ENCODE measurements around the gene SSBP3. TPM values are rescaled to one million over a fixed set of nuclear protein-coding genes. Genes with fewer than 3 reads are reported as not detected.
A peak's percentile ranks its signal among the peaks of the same experiment; 100 is the strongest.

SSBP3 gene
- total and polyA plus RNA-seq, 9 of the 15 experiments (the other 6 are each of a cell fraction or from before 2014, with no cell fraction given): 8.7 to 108 (median 33.8) TPM

DNA sequence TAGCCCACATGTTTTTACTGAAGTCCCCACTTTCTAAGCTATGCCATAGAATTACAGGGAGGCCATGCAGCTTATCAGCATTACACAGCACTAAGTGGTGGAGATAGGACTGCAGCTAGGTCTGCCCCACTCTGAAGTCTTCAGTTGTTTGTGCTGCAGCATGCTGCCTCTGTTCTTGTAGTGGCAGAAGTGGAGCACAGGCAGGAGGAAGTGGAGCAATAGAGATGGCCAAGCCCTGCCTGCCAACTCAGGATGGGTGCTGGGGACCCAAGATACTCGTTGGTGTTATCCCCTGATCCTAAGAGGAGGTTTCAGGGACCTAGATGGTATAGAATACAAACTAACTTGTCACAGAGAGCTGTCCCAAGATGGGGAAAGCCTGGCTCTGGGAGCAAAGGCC is 193.3 kb downstream of the SSBP3 start (continued):
- no peak for TF ChIP-seq E2F4 (CRISPR knock-in tag; IDR thresholded peaks at IDR 0.05; ENCODE audit: low read depth)
- peak; percentile 68 for TF ChIP-seq MAFG (tag; conservative IDR thresholded peaks at IDR 0.05)
- peak; percentile 43; the same call in 1 of the 2 replicates for TF ChIP-seq NFIC (IDR thresholded peaks at IDR 0.05)
- no peak for TF ChIP-seq C11orf30 (IDR thresholded peaks at IDR 0.05; ENCODE audit: low read depth)
- TF ChIP-seq, protein P1, sequence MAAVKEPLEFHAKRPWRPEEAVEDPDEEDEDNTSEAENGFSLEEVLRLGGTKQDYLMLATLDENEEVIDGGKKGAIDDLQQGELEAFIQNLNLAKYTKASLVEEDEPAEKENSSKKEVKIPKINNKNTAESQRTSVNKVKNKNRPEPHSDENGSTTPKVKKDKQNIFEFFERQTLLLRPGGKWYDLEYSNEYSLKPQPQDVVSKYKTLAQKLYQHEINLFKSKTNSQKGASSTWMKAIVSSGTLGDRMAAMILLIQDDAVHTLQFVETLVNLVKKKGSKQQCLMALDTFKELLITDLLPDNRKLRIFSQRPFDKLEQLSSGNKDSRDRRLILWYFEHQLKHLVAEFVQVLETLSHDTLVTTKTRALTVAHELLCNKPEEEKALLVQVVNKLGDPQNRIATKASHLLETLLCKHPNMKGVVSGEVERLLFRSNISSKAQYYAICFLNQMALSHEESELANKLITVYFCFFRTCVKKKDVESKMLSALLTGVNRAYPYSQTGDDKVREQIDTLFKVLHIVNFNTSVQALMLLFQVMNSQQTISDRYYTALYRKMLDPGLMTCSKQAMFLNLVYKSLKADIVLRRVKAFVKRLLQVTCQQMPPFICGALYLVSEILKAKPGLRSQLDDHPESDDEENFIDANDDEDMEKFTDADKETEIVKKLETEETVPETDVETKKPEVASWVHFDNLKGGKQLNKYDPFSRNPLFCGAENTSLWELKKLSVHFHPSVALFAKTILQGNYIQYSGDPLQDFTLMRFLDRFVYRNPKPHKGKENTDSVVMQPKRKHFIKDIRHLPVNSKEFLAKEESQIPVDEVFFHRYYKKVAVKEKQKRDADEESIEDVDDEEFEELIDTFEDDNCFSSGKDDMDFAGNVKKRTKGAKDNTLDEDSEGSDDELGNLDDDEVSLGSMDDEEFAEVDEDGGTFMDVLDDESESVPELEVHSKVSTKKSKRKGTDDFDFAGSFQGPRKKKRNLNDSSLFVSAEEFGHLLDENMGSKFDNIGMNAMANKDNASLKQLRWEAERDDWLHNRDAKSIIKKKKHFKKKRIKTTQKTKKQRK (IDR thresholded peaks at IDR 0.05; ENCODE audit: borderline replicate concordance, low read depth, low read length): no peak
- no peak for TF ChIP-seq USF2 (CRISPR knock-in tag; IDR thresholded peaks at IDR 0.05)
- no peak for TF ChIP-seq NEUROD1 (IDR thresholded peaks at IDR 0.05; ENCODE audit: borderline replicate concordance, low read depth, low read length, partially characterized antibody)
- TF ChIP-seq NELFE (IDR thresholded peaks at IDR 0.05; ENCODE audit: insufficient read depth, insufficient read length): no peak
- TF ChIP-seq LEF1 (IDR thresholded peaks at IDR 0.05): peak; percentile 42; the same call in 1 of the 2 replicates
- TF ChIP-seq, protein P2, sequence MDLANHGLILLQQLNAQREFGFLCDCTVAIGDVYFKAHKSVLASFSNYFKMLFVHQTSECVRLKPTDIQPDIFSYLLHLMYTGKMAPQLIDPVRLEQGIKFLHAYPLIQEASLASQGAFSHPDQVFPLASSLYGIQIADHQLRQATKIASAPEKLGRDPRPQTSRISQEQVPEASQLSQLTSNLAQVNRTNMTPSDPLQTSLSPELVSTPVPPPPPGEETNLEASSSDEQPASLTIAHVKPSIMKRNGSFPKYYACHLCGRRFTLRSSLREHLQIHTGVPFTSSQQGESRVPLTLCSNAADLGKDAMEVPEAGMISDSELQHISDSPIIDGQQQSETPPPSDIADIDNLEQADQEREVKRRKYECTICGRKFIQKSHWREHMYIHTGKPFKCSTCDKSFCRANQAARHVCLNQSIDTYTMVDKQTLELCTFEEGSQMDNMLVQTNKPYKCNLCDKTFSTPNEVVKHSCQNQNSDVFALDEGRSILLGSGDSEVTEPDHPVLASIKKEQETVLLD (IDR thresholded peaks at IDR 0.05): 0 out of 2 replicates have a peak, but pooled peaks have one; percentile 19
- TF ChIP-seq ZSCAN32 (CRISPR knock-in tag; IDR thresholded peaks at IDR 0.05): no peak
- no peak for TF ChIP-seq MLX (CRISPR knock-in tag; conservative IDR thresholded peaks at IDR 0.05)
- TF ChIP-seq NFE2L1 (tag; IDR thresholded peaks at IDR 0.05; ENCODE audit: borderline replicate concordance, low read depth): no peak
- TF ChIP-seq HDAC1 (IDR thresholded peaks at IDR 0.05): peak in 1 of 2 experiments; percentile 76; a peak in 2 of 4 replicates
- peak; percentile 83 for TF ChIP-seq SMARCA4 (IDR thresholded peaks at IDR 0.05)
- peak; percentile 88 for TF ChIP-seq TCF3 (CRISPR knock-in tag; IDR thresholded peaks at IDR 0.05)
- no peak for TF ChIP-seq THRB (CRISPR knock-in tag; conservative IDR thresholded peaks at IDR 0.05)
- TF ChIP-seq TAL1 (IDR thresholded peaks at IDR 0.05): peak; percentile 65
- no peak for TF ChIP-seq PPARD (CRISPR knock-in tag; IDR thresholded peaks at IDR 0.05)
- no peak for TF ChIP-seq NR4A1 (CRISPR knock-in tag; IDR thresholded peaks at IDR 0.05)
- TF ChIP-seq NR4A1 (tag; IDR thresholded peaks at IDR 0.05): peak; percentile 86
